Measurements from ENCODE around the gene FCRL6.

DNA sequence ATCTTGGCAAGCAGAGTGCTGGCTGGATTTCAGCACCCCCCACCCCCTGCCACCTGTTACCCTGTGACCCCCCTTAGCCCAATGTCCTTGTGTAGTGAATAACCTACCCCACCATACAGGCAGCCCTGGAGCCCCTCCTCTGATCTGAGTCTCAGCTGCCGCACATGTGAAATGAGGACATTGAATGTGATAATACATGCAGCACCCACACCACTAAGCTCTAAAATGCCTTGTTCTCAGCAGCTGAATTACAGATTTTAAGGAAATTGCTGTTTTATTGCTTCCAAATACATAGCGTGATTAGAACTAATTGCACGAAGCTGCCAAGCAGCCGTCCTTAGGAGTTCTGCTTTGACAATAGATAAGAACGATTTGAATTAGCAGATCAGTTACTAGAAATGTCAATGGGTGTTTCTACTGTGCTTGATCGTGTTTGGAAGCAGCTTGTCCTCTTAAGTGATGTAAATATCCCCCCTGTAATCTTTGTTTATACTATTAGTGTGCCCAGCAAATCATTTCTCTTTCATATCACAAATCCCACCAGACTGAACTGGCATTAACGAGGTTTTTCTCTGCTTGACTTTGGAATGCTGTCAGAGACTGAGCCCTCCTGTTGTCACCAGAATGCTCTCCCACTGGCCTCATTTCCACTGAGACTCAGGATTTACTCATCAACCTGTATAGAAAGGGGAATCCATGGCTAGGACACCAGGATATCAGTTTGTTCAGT is 29.4 kb downstream of the FCRL6 start:
- no peak for TF ChIP-seq POLR2A (IDR thresholded peaks at IDR 0.05; ENCODE audit: low read depth, low read length)
- no peak for TF ChIP-seq POLR2AphosphoS5 (IDR thresholded peaks at IDR 0.05; ENCODE audit: insufficient read depth, low read depth, low read length)
- no peak for TF ChIP-seq JUN (IDR thresholded peaks at IDR 0.05; ENCODE audit: borderline replicate concordance, insufficient read depth, insufficient read length, low read depth)
- TF ChIP-seq, protein P1, sequence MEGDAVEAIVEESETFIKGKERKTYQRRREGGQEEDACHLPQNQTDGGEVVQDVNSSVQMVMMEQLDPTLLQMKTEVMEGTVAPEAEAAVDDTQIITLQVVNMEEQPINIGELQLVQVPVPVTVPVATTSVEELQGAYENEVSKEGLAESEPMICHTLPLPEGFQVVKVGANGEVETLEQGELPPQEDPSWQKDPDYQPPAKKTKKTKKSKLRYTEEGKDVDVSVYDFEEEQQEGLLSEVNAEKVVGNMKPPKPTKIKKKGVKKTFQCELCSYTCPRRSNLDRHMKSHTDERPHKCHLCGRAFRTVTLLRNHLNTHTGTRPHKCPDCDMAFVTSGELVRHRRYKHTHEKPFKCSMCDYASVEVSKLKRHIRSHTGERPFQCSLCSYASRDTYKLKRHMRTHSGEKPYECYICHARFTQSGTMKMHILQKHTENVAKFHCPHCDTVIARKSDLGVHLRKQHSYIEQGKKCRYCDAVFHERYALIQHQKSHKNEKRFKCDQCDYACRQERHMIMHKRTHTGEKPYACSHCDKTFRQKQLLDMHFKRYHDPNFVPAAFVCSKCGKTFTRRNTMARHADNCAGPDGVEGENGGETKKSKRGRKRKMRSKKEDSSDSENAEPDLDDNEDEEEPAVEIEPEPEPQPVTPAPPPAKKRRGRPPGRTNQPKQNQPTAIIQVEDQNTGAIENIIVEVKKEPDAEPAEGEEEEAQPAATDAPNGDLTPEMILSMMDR (IDR thresholded peaks at IDR 0.05; ENCODE audit: extremely low read depth in 1 of 2, insufficient read depth in 1 of 2, low read depth in 1 of 2, low read length in 2 of 2): no peak
- TF ChIP-seq FOS (IDR thresholded peaks at IDR 0.05; ENCODE audit: borderline replicate concordance, insufficient read depth, low read length): no peak
